Muscle of leg (tissue), 11 donors: Measurements from ENCODE around the gene NECTIN4. TPM values are rescaled to one million over a fixed set of nuclear protein-coding genes. Genes with fewer than 3 reads are reported as not detected.
"Not testable (repeated sequence)": the region's sequence is repeated elsewhere in the genome, so short reads cannot be mapped to it uniquely, and the experiment has no call there.

ENCODE experiments used
- DNase-seq: peaks from one replicate; pipeline ENCODE4 v3.0.0; 2013
- H3K27ac ChIP-seq: one replicate; pipeline ENCODE4 v1.5.1; 2013; ENCODE audit warnings: mild to moderate bottlenecking, low read length, control low read depth
- H3K27me3 ChIP-seq: one replicate; pipeline ENCODE4 v1.6.1; 2013; ENCODE audit warnings: low read length; ENCODE audit not compliant: control insufficient read depth, insufficient read depth
- H3K36me3 ChIP-seq: one replicate; pipeline ENCODE4 v1.6.1; 2013; ENCODE audit warnings: low read length; ENCODE audit not compliant: control insufficient read depth, insufficient read depth
- H3K4me1 ChIP-seq: one replicate; pipeline ENCODE4 v1.6.1; 2013; ENCODE audit warnings: low read length; ENCODE audit not compliant: control insufficient read depth, insufficient read depth
- H3K4me3 ChIP-seq: one replicate; pipeline ENCODE4 v1.5.1; 2013; ENCODE audit warnings: low read length, control low read depth
- H3K9me3 ChIP-seq: replicated peaks from 2 replicates; pipeline ENCODE4 v1.6.1; 2013; ENCODE audit warnings: low read depth, low read length; ENCODE audit not compliant: control insufficient read depth
- WGBS: methylation state at CpG from one replicate; pipeline ENCODE4 v1.1.5; 2013; ENCODE audit warnings: missing lambda C conversion rate; ENCODE audit not compliant: insufficient coverage; 5-methylcytosine and 5-hydroxymethylcytosine counted together
- polyA plus RNA-seq, 8 donors: library from polyadenylated mRNA; unstranded; fragments of 120-200 nt; gene quantifications; one replicate each; pipeline versions ENCODE4 v1.2.1 to v1.2.3, GENCODE V29; 2013; ENCODE audit warnings: inconsistent platforms in 1 of 8, low replicate concordance in 1 of 8; ENCODE audit not compliant: insufficient read length in 8 of 8, insufficient read depth in 1 of 8
- total RNA-seq: library from RNA; stranded (reverse); fragments of 120-200 nt; gene quantifications from one replicate; pipeline ENCODE4 v1.2.4, GENCODE V29; 2013

NECTIN4 gene
- total and polyA plus RNA-seq, 9 donors: 0.04 to 6.1 (median 0.08) TPM; not detected in 1

DNA sequence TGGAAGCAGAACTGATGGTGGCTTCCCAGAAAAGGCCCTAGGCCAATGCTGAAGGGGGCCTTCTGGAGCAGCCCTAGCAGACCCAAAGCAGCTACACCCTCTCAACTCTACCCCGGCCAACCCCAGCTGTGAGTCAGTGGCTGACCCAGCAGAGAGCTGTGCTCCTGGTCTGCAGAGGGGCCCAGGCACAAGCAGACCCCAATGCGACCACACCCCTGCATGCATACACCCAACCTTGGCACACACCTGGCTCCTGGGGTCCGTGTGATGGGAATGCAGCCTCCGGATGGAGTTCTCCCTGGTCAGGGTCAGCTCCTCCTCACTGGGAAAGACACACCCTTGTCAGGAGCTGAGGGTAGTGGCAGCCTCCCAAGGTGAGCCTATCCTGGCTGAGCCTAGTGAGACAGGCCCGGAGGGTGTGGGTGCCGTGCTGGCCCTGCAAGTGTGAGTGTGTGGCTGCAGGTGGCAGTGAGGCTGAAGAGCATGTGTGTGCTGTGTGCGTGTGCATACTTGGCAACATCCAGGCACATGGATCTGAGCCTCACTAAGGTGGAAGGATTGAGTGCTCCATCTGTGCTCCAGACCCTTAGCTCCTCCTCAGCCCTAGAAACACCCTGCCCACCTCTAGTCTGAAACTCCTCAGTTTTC lies 15.8 kb downstream of the NECTIN4 start:
- WGBS: 78% methylated on average over 5 of the region's 7 CpGs
- no peaks in the 10 kb centered on the region for H3K36me3 ChIP-seq
- H3K27me3 ChIP-seq: peaks cover 2% of the 10 kb centered on the region
- no peaks in the 10 kb centered on the region for H3K4me1 ChIP-seq
- no peak overlapping the region for H3K4me3 ChIP-seq
- H3K27ac ChIP-seq: no peak overlapping the region
- no peak for DNase-seq
- no peaks in the 10 kb centered on the region for H3K9me3 ChIP-seq

- Histone ChIP-seq H3K27me3 (peaks cover 5% of the 10 kb centered on the region), H3K36me3 (no peaks in the 10 kb centered on the region), H3K27ac (no peak overlapping the region), H3K4me3 (no peak overlapping the region), H3K9me3 (no peaks in the 10 kb centered on the region), H3K4me1 (no peaks in the 10 kb centered on the region)
- WGBS: 86% methylated on average over 18 of the region's 19 CpGs
- DNase-seq: no peak
Measured at GRCh38 chr1:161072751-161073449, 16.5 kb downstream of the NECTIN4 start.

GRCh38 chr1:161071886-161072371 lies 17.4 kb downstream of the NECTIN4 start:
- Histone ChIP-seq H3K9me3 (no peaks in the 10 kb centered on the region), H3K4me3 (no peak overlapping the region), H3K27ac (no peak overlapping the region), H3K27me3 (peaks cover 4% of the 10 kb centered on the region), H3K36me3 (no peaks in the 10 kb centered on the region), H3K4me1 (no peaks in the 10 kb centered on the region)
- DNase-seq: peak; percentile 59
- WGBS: 52% methylated on average over 9 of the region's 9 CpGs

GRCh38 chr1:161070761-161071160 lies 18.6 kb downstream of the NECTIN4 start:
- Histone ChIP-seq H3K9me3 (no peaks in the 10 kb centered on the region), H3K27ac (no peak overlapping the region), H3K36me3 (no peaks in the 10 kb centered on the region), H3K4me1 (no peaks in the 10 kb centered on the region), H3K4me3 (no peak overlapping the region), H3K27me3 (peaks cover 4% of the 10 kb centered on the region)
- no peak for DNase-seq
- 100% methylated on average over 2 of the region's 4 CpGs for WGBS

DNA sequence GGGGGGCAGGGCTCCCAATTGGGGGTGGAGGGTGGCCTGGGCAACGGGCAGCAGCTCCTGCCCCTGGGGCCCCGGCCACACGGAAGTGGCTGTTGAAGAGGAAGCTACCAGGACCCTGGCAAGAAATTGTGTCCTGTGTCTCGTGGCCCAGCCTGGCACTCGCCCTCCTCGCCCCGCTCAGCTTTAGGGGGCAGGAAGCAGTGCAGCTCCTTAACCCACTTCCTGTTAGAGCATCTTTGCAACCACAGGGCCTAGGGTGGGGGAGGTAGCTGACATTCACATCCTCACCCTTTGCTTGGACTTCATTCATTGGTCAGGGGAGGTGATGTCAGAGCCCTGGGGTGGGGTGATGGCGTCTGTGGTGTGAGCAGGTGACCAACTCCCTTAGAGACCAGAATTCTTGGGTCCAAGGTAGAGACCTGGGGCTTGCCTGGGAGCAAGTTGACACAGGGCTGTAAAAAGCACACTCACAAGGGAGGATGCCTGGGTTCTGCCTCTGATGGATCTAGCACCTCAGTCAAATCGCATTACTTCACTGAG lies 19.6 kb downstream of the NECTIN4 start, which contains the start of gene ARHGAP30:
Gene ARHGAP30, minus strand, starts transcription at position 161 of the 540 bp plus-strand sequence. CDS start 267 bp downstream, outside the sequence.
- WGBS: 56% methylated on average over 5 of the region's 9 CpGs
- H3K27ac ChIP-seq: peak within 1 kb of the TSS; percentile 47
- no peaks in the 10 kb centered on the region for H3K36me3 ChIP-seq
- H3K4me3 ChIP-seq: peak within 1 kb of the TSS; percentile 34
- no peaks in the 10 kb centered on the region for H3K4me1 ChIP-seq
- no peaks in the 10 kb centered on the region for H3K9me3 ChIP-seq
- H3K27me3 ChIP-seq: peaks cover 7% of the 10 kb centered on the region
- DNase-seq: peak; percentile 65

- DNase-seq: no peak
- Histone ChIP-seq H3K4me3 (peak overlapping the region; percentile 34), H3K27me3 (peaks cover 8% of the 10 kb centered on the region), H3K27ac (peak overlapping the region; percentile 47), H3K4me1 (no peaks in the 10 kb centered on the region), H3K36me3 (no peaks in the 10 kb centered on the region), H3K9me3 (no peaks in the 10 kb centered on the region)
- WGBS: 80% methylated on average over 8 of the region's 9 CpGs
Measured at GRCh38 chr1:161069241-161069640, 20.1 kb downstream of the NECTIN4 start.

DNA sequence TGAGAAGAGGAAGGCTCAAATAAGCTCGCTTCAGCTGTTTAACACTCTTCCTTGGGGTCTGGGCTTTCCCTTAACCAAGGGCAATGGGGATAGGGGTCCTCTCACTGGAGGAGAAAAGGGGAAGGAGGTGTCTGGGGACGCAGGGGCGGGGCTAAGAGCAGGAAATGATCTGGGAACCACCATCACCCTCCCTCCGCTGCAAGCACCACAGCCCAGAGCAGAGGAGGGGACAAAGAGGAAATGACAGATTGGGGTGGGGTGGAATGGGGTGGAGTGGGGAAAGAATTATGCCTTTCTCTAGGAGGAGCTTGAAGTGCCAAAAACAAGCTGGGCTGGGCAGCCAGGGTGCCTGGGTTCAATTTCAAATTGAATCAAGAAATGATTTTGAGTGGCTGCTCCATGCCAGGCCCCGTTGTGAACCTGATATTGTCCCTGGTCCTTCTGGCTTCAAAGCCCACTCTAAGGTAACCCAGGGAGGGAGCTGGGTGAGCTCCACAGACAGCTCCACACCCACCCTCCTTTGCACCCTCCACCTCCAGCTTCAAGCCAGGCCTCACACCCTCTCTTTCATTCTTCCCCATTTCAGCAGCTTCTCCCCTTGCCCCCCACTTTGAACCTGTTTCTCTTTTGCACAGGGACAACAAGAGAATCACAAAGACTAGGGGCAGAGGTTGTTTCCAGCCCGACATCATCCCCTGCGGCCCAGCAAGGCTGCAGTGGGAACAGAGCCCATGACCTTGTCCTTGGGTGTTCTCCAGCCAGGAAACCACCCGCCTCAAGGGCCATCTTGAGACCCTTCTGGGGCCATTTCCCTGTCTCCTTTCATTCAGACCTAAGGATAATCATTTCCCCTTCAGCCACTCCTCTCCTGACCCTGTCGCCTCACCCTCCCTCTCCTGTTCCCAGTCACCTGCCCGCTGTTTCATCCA lies 20.8 kb downstream of the NECTIN4 start:
- peak; percentile 71 for DNase-seq
- 67% methylated on average over 6 of the region's 10 CpGs for WGBS
- H3K27ac ChIP-seq: peak overlapping the region; percentile 47
- H3K4me3 ChIP-seq: peak overlapping the region; percentile 34
- no peaks in the 10 kb centered on the region for H3K36me3 ChIP-seq
- no peaks in the 10 kb centered on the region for H3K9me3 ChIP-seq
- peaks cover 8% of the 10 kb centered on the region for H3K27me3 ChIP-seq
- H3K4me1 ChIP-seq: no peaks in the 10 kb centered on the region

GRCh38 chr1:161066694-161067093 lies 22.7 kb downstream of the NECTIN4 start:
- 59% methylated on average over 3 of the region's 3 CpGs for WGBS
- Histone ChIP-seq H3K36me3 (no peaks in the 10 kb centered on the region), H3K4me3 (no peak overlapping the region), H3K27ac (no peak overlapping the region), H3K9me3 (no peaks in the 10 kb centered on the region), H3K4me1 (no peaks in the 10 kb centered on the region), H3K27me3 (peaks cover 9% of the 10 kb centered on the region)
- no peak for DNase-seq

DNA sequence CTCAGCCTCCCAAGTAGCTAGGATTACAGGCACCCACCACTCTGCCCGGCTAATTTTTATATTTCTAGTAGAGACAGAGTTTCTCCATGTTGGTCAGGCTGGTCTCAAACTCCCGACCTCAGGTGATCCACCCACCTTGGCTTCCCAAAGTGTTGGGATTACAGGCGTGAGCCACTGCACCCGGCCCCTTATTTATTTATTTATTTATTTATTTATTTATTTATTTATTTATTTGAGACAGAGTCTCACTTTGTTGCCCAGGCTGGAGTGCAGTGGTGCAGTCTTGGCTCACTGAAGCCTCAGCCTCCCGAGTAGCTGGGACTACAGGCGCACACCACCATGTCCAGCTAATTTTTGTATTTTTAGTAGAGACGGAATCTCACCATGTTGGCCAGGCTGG lies 23.7 kb downstream of the NECTIN4 start:
- H3K4me1 ChIP-seq, H3K4me3 ChIP-seq, DNase-seq, H3K27ac ChIP-seq, H3K36me3 ChIP-seq, H3K9me3 ChIP-seq, H3K27me3 ChIP-seq: not testable (repeated sequence)
- WGBS: no CpG with 5 or more reads among the region's 7 CpGs
